ENCODE measurements around the gene MNX1.

Gene MNX1

GRCh38 chr7:157014635-157015555 lies 4.4 kb upstream of the MNX1 start:
- no peak for DNase-seq (ENCODE audit: low read depth in 2 of 2)

GRCh38 chr7:157013602-157014549 lies 3.4 kb upstream of the MNX1 start:
- DNase-seq (ENCODE audit: low read depth in 2 of 2): no peak

GRCh38 chr7:157013101-157013500 lies 2.6 kb upstream of the MNX1 start:
- DNase-seq (ENCODE audit: low read depth in 2 of 2): no peak

- no peak for DNase-seq (ENCODE audit: low read depth in 2 of 2)
Observed at GRCh38 chr7:157012113-157012547, 1.7 kb upstream of the MNX1 start.

- no peak for DNase-seq (ENCODE audit: low read depth in 2 of 2)
Observed at GRCh38 chr7:157011333-157012112, 1.1 kb upstream of the MNX1 start.

GRCh38 chr7:157009778-157010587 lies 480 bp downstream of the MNX1 start:
- DNase-seq (ENCODE audit: low read depth in 2 of 2): no peak

- no peak for DNase-seq (ENCODE audit: low read depth in 2 of 2)
Observed at GRCh38 chr7:157009170-157009777, 1.2 kb downstream of the MNX1 start.

GRCh38 chr7:157008206-157009169 lies 2.0 kb downstream of the MNX1 start:
- no peak for DNase-seq (ENCODE audit: low read depth in 2 of 2)

GRCh38 chr7:157007470-157008066 lies 2.9 kb downstream of the MNX1 start:
- no peak for DNase-seq (ENCODE audit: low read depth in 2 of 2)

- DNase-seq (ENCODE audit: low read depth in 2 of 2): no peak
Observed at GRCh38 chr7:157006829-157007469, 3.5 kb downstream of the MNX1 start.

GRCh38 chr7:157006205-157006747 lies 4.2 kb downstream of the MNX1 start:
- DNase-seq (ENCODE audit: low read depth in 2 of 2): no peak

GRCh38 chr7:157005456-157006204 lies 4.8 kb downstream of the MNX1 start:
- DNase-seq (ENCODE audit: low read depth in 2 of 2): no peak

- no peak for DNase-seq (ENCODE audit: low read depth in 2 of 2)
Observed at GRCh38 chr7:157004521-157005455, 5.7 kb downstream of the MNX1 start.

GRCh38 chr7:157003756-157004520 lies 6.5 kb downstream of the MNX1 start:
- DNase-seq (ENCODE audit: low read depth in 2 of 2): no peak

GRCh38 chr7:157003445-157003755 lies 7.1 kb downstream of the MNX1 start:
- DNase-seq (ENCODE audit: low read depth in 2 of 2): no peak
